Neural cell (in vitro differentiated cells): ENCODE results near the gene ALMS1.

ENCODE experiments used
- CTCF ChIP-seq: fragments of 450-650 bp; IDR thresholded peaks from 2 replicates; pipeline ENCODE4 v1.5.1; 2014; ENCODE audit warnings: antibody characterized with exemption, mild to moderate bottlenecking, moderate library complexity; ENCODE audit not compliant: poor library complexity, severe bottlenecking
- EZH2 ChIP-seq: fragments of 200-600, 300-800 bp; shearing (Covaris generic), sonication (generic); IDR thresholded peaks from 2 replicates; pipeline ENCODE4 v1.6.1; 2014; ENCODE audit warnings: antibody characterized with exemption, low read length, borderline replicate concordance, mild to moderate bottlenecking; ENCODE audit not compliant: insufficient read depth, poor library complexity, severe bottlenecking

GRCh38 chr2:73489053-73489452 is 103.4 kb downstream of the ALMS1 start:
- TF ChIP-seq CTCF (no peak), EZH2 (no peak)
